SW 1271 (cell line): Measurements from ENCODE around the gene PACRG.
A peak's percentile ranks its signal among the peaks of the same experiment; 100 is the strongest.
"Not testable (repeated sequence)": the region's sequence is repeated elsewhere in the genome, so short reads cannot be mapped to it uniquely, and the experiment has no call there.

Source experiments
- DNase-seq, 2 experiments: peaks; one replicate each; lab custom pipeline; 2025; lab: John Stamatoyannopoulos, UW

The PACRG gene

GRCh38 chr6:162727322-162728182 lies at the start of gene PACRG, which contains the start of gene PRKN:
PACRG (plus strand) TSS chr6:162727974.
PRKN (minus strand) TSS chr6:162727766.
- DNase-seq = peak; percentile 97

GRCh38 chr6:162678896-162679295 lies 48.9 kb upstream of the PACRG start:
- not testable (repeated sequence) for DNase-seq

DNA sequence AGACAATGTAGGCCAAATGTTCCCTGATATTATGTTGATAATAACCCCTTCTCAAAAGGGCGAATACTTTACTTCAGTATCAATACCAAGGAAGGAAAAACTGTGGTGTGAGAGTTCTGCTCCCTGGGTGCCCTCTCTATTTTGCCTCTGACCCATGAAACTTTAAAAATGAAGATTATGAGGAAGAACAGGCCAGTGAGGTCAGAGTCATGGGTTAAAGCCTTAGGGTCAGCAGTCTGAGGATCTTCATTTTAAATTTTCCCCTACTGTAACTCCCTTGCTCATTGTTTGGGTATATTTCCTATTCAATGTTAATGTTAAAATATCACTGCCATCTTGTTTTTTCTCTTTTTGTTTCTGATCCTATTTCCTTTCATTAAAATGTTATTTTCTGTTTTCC lies 48.1 kb upstream of the PACRG start:
- no peak for DNase-seq

DNA sequence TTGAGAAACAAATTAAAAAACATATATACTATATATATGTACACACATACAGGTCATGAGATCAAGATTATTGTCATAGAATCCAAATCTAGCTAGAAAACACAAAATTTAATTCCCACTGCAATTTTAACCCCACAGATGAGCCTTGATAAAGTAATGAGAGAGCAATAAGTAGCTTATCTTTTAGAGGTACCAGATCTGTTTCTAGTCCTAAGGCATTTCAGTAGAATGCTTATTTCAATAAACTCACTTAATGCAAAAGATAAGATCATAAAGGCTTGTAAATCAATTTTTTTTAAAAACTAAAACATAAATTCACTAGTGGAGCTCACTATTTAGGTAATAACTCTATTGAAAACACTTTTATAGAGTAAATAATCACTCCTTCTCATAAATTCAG lies 47.4 kb upstream of the PACRG start:
- no peak for DNase-seq

- no peak for DNase-seq
Observed at GRCh38 chr6:162680871-162681270, 46.9 kb upstream of the PACRG start.

DNA sequence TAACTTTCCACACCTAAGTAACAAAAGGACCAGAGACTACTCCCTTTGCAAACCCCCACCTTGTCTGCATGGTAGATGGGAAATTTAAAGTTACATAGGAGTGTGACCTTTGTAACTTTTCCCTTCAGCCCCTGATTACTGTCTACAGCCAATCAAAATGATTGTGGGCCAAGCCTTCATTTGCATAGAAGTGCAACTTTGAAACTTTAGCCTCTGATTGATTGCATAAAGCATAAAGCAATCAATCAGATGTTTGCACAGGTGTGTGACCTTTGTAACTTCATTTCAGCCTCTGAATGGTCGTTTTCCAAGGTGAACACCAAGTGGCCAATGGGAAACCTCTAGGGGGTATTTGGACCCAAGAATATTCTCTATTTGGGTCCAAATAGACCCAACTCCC lies 46.3 kb upstream of the PACRG start:
- no peak for DNase-seq

GRCh38 chr6:162683135-162683534 lies 44.6 kb upstream of the PACRG start:
- DNase-seq = no peak

- DNase-seq = no peak
Observed at GRCh38 chr6:162684052-162684451, 43.7 kb upstream of the PACRG start.

DNA sequence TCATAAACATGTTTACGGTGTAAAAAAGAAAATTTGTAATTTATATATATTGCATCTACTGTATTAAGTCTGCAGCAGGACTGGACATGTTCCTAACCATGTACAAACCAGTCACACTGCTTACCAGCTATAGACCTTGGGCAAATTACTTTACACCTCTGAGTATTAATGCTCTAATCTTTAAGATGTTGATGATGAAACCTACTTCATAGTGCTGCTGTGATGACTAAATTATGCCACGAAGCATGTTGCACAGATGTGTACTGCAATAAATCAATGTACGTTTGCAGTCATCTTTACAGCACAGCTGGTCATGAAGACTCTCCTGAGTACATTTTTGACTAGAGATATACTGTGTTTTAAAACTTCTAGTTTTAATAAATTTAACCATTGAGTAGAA lies 42.8 kb upstream of the PACRG start:
- DNase-seq = no peak

DNA sequence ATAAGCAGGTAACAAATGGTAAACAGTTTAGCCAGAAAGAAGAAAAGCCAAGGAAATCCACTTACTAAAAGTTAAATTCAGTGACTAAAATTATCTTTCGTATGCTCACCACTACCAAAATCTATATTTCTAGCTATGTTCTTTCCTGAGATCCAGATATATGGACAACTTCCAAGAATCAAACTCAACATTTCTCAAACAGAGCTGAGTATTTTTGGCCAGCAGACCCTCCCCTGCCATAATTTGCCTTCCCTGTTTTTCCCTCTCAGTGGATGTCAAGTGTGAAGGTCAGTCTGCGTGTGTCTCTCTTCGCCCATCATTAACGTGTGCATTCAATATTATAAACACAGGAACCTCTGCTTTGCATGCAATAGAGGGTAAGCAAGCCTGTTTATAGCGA lies 42.2 kb upstream of the PACRG start:
- DNase-seq = no peak

DNA sequence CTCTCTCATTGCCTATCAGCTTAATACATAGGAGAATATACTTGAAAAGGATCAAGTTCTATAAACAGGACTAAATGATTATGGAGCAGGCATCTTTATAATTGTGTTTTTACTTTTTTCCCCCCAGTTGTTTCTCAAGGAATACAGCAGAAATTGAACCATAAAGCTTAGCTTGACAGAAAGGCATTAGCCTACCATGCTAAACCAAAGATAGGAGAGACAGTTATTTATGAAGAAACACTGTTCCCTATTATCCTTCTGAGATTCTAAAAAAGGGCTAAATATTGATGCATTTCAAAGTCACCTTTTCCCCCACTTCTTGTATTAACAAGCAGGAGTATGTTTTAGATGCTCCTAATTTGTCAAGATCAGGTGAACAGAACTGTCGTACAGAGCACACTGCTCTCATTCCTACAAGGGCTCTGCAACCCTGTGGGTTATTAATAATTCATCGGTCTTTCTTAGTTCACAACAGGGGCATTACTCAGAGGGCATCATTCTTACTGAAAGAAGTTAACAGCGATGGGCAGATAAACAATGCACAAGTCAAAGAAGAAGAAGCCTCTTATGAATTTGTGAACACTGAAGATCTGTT lies 38.9 kb upstream of the PACRG start:
- DNase-seq = no peak

DNA sequence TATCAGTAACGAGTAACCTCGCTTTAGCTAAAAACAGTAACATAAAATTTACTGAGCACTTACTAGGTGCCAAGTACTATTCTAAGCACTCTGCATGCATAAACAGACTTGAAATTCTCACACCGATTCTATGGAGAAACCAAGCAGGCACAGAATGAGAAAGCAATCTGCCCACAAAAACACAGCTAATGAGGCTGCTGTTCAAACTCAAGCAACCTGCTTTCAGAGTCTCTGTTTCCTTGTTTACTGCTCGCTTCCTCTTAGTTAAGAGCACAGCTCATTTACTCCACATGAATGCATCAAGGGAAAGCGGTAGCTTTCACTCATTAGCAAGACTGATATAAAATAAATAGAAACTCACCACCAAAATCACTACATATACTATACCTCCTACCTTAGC lies 37.6 kb upstream of the PACRG start:
- DNase-seq = no peak

DNA sequence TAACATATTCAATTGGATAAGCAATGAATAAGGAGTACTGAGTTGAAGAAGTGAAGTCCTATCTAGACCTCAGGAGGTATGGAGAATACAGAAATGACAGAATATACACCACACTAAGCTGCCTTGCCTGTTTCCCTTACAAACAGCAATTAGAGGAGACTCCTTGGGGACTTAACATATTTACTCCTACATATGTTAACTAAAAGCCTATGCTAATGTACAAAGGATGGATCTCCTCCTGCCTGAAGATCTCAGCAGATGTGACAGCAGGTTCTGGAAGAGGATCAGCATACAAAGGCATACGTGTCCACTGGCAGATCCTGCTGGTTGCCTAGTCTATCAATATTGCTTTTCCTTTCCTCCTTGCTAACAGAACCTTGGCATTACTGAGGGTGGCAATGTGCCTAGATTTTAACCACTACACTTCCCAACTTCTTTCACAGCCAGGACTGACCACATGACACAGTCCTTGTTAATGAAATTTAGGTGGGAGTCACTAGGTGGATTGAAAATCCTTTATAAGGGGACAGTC lies 29.8 kb upstream of the PACRG start:
- no peak for DNase-seq

GRCh38 chr6:162698440-162698839 lies 29.3 kb upstream of the PACRG start:
- DNase-seq = no peak

GRCh38 chr6:162699961-162700360 lies 27.8 kb upstream of the PACRG start:
- no peak for DNase-seq

DNA sequence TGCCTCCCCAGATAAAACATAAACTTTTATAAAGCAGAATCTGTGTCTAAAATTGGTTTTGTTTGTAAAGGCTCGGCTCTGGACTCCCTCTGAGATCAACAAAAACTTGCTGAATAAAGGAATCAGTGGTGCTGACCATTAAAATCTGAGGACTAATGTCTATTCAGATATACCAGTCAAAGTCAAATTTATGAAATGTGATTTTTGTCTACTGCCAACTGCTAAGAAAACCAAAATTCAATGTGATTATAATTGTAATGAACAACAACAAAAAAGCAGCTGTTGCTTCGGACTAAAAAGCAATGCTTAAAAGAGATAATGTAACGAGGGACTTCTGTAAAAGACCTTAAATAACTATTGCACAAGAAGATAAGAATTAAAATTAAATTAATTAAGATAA lies 26.8 kb upstream of the PACRG start:
- DNase-seq = no peak

- DNase-seq = no peak
Observed at GRCh38 chr6:162701551-162701950, 26.2 kb upstream of the PACRG start.

- no peak for DNase-seq
Observed at GRCh38 chr6:162702446-162702845, 25.3 kb upstream of the PACRG start.

DNA sequence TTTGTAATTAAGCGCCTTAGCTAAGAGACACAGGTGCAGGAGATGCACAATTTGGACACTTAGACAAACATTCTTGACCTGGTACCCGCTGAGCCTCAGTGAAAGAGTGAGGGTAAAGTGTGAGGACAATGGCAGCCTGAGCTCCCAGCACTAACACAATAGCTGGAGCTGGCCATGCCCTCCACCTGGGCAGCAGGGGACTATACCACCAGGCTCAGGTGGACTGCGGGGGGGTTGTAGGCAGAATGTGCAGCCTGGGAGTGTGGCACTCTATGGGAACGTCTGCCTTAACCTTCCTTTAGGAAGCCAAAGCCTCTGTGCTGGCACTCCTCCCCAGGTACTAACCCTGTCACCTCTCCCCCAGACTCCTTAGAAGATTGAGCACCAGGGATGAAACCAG lies 23.8 kb upstream of the PACRG start:
- DNase-seq = no peak

GRCh38 chr6:162705736-162706135 lies 22.0 kb upstream of the PACRG start:
- DNase-seq = no peak

- no peak for DNase-seq
Observed at GRCh38 chr6:162706232-162706631, 21.5 kb upstream of the PACRG start.

DNA sequence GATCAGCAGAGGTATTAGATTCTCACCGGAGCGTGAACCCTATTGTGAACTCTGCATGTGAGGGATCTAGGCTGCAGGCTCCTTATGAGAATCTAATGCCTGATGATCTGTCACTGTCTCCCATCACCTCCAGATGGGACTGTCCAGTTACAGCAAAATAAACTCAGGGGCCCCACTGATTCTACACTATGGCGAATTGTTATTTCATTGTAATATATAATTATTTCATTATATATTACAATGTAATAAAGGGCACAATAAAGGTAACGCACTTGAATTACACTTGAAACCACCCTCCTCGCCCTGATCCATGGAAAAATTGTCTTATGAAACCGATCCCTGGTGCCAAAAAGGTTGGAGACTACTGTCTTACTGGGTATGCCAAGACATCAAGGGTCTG lies 18.8 kb upstream of the PACRG start:
- no peak for DNase-seq

- no peak for DNase-seq
Observed at GRCh38 chr6:162709431-162709830, 18.3 kb upstream of the PACRG start.
